Mononuclear cell (primary cell): ENCODE results near the gene TPRG1L. TPM values are rescaled to one million over a fixed set of nuclear protein-coding genes. Genes with fewer than 3 reads are reported as not detected.

Experiments
- H3K27me3 ChIP-seq: 2 replicates; pipeline ENCODE4 v1.6.0; 2011; ENCODE audit warnings: low read length, control low read depth; ENCODE audit not compliant: insufficient read depth
- H3K4me1 ChIP-seq: 2 replicates; pipeline ENCODE4 v1.5.1; 2011; ENCODE audit warnings: mild to moderate bottlenecking, low read length, control low read depth; ENCODE audit not compliant: insufficient read depth
- H3K4me3 ChIP-seq: 2 replicates; pipeline ENCODE4 v1.5.1; 2011; ENCODE audit warnings: mild to moderate bottlenecking, low read length, moderate library complexity
- H3K9me3 ChIP-seq: 2 replicates; pipeline ENCODE4 v1.5.1; 2011; ENCODE audit warnings: low read depth, mild to moderate bottlenecking, control low read depth, low read length
- total RNA-seq: library from RNA; depleted of rRNA; stranded (reverse); fragments of >200 nt; gene quantifications from one replicate; pipeline ENCODE4 v1.2.3, GENCODE V29; 2012

Gene TPRG1L
- total RNA-seq, 1 donor: 27.5 TPM

DNA sequence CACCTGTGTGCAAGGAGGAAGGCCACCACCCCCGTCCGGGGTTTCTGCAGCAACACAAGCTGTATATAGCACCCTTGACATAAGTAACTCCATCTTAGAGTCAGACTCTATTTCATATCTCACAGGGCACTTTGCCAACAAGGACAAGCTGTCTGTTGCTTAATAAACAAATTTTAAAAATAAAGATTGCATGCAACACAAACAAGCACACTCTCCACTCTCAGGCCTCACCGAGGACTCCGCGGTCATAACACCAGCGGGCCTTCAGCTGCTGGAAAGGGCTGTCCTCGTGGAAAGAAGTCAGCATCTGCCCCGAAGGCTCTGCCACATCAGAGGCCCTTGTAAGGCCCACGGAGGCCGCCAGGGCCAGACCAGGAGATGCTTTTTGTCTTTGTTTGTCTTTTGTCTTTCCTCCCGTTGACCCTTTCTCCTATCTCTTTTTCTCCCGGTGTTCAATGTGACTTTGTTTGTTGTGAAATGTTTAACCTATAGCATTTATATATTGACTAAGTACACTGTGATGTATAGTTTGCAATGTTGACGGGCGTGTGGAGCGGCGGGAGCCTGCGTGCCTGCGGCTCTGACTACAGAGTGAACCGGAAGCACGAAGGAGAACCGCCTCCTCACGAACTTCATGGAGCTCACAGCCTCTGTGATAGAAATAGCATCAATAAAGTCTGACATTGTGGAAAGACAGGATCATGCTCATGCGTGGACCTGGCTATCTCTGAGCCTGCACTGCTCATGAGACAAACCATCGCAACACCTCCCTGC lies 37.6 kb upstream of the TPRG1L start:
- H3K9me3 ChIP-seq: no peaks in the 10 kb centered on the region
- H3K4me3 ChIP-seq: no peak overlapping the region
- H3K4me1 ChIP-seq: no peaks in the 10 kb centered on the region
- no peaks in the 10 kb centered on the region for H3K27me3 ChIP-seq

DNA sequence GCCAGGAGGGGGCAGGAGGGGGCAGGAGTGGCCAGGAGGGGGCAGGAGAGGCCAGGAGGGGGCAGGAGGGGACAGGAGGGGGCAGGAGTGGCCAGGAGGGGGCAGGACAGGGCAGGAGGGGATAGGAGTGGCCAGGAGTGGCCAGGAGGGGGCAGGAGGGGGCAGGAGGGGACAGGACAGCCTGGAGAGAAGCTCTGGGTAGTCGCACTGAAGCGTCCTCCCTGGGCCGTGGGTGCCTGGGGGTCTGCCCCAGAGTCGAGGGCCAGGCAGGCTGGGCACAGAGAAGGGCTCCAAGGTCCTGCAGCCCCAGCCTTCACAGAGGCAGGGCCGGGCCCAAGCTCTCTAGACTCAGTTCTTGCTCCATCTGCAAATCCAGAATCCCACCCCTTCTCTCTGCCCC lies 36.4 kb upstream of the TPRG1L start:
- no peaks in the 10 kb centered on the region for H3K9me3 ChIP-seq
- no peak overlapping the region for H3K4me3 ChIP-seq
- no peaks in the 10 kb centered on the region for H3K27me3 ChIP-seq
- no peaks in the 10 kb centered on the region for H3K4me1 ChIP-seq

DNA sequence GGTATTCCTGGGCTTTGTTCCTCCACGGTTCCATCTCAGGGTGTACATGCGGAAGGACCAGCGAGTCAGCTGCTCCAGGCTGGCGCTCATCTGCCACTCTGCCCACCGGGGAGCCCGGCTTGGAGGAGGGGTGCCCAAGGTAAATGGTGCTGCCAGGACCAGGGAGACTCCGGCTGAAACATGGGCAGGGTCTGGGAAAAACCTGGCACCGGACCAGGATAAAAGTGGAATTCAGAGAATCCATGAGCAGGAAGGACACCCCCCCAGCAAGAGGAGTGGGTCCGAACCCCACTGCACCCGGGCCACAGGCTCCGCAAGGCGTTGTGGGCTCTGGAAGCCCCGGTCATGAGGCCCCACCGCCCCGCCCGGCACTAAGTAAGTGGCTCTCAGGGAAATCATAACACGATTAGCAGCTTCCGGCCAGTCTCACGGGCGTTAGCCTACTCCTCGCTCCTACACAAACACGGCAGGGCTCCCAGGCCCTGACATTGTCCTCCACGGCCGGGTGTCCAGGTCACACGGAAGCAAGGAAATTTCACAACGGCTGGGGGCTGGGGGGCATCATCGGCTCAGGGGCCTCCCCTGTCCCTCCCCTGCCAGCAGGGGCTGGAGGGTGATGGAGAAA lies 34.6 kb upstream of the TPRG1L start:
- Histone ChIP-seq H3K27me3 (no peaks in the 10 kb centered on the region), H3K4me1 (no peaks in the 10 kb centered on the region), H3K4me3 (no peak overlapping the region), H3K9me3 (no peaks in the 10 kb centered on the region)

DNA sequence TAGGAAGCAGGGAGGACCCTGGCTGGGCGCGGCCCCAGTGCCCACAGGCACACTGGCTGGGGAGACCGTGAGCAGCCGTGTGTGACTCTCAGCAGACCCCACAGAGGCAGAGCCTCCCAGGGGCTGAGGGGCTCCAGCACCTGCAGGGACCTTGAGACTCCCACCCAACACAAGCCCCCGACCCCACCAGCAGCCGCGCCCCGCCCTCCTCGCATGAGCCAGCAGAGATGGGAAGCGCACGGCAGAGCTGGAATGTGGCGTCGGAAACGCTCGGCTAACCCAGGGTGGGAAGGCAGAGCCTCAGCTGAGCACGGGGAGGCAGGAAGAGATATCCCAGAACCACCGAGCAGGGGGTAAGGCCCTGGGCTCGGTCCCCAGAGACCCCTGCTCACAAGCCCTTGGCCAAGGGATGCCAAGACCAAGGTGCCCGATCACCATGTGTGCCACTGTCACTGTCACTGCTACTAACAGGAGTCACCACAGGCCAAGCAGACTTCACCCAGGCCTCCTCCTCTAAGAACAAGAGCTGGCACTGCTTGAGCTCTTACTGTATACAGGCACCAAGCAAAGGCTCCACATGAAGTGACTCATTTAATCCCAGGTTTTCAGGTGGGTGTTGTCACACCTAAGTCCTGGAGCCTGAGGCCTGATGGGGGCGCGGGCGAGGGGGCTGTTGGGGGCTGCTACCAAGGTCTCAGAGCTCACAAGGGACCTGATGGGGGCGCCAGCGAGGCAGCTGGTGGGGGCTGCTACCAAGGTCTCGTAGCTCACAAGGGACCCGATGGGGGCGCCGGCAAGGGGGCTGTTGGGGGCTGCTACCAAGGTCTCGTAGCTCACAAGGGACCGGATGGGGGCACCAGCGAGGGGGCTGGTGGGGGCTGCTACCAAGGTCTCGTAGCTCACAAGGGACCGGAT lies 33.6 kb upstream of the TPRG1L start:
- no peaks in the 10 kb centered on the region for H3K4me1 ChIP-seq
- no peaks in the 10 kb centered on the region for H3K9me3 ChIP-seq
- H3K27me3 ChIP-seq: no peaks in the 10 kb centered on the region
- H3K4me3 ChIP-seq: no peak overlapping the region

DNA sequence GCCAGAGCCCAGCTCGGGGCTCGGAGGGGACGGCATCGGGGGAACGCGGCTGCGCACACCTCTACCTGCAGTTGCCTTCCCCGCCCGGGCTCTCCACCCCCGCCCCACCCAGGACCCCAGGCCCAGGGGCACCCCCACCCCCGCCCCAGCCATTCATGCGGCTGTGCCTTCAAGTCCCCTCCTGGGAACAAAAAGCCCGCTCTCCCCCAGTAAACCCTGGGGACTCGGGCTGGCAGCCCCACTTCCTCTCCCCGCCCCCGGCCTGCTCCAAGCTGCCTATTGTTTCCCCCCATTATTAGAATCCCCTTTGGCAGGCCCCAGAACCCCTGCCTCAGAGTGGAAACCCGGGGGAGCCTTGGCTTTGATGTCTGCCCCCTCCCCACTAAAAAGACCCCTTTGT lies 31.5 kb upstream of the TPRG1L start:
- no peaks in the 10 kb centered on the region for H3K27me3 ChIP-seq
- no peaks in the 10 kb centered on the region for H3K9me3 ChIP-seq
- H3K4me1 ChIP-seq: peaks cover 16% of the 10 kb centered on the region
- H3K4me3 ChIP-seq: no peak overlapping the region

DNA sequence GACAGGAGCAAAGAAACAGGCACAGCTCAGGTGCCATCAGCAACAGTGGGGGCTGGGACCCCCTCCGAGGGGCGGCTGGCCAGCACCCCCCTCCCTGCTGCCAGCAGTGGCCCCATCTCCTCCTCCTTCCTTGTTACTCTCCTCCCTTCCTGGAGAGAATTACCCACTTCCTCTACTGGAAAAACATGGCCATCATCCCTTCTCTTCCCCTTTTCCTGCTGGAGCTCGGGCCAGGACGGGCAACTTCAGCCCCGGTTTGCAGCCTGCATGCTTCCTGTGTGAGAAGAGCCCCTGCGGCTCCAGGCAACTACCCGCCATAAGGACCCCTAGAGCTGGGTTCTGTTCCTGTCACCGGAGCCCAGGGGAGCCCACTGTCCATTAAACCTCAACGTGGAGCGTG lies 31.1 kb upstream of the TPRG1L start:
- Histone ChIP-seq H3K4me1 (peaks cover 20% of the 10 kb centered on the region), H3K9me3 (no peaks in the 10 kb centered on the region), H3K27me3 (no peaks in the 10 kb centered on the region), H3K4me3 (no peak overlapping the region)

DNA sequence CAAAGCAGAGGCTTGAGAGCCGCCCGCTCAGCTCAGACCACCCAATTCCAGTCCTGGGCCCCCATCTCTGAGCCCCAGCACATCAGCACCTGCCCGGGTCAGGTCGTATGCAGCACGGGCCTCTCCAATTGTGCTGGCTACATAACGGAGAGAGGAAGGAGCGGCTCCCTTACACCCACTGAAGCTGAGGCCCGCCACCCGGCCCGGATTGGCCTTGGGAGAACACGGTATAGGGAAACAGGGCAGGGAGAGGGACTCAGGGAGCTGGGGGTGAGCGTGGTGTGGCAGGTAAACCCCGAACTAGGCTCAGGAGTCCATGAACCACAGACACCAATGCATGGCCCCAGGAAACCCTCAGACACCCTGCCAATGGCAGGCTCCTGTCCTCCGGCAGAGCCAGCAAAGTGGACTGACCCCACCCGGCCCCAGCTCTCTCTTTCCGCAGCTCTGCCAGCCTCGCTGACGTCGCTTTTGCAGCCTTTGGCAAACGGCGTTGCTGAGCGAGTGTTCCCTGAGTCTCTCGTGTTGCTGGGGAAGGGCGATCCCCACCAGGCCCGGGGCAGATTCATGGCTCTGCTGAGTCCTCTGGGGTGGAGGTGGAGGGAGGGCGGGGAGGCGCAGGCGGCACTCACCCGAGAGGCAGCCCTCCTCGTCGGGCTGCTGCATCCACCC lies 30.0 kb upstream of the TPRG1L start:
- Histone ChIP-seq H3K27me3 (no peaks in the 10 kb centered on the region), H3K4me1 (peaks cover 27% of the 10 kb centered on the region), H3K9me3 (no peaks in the 10 kb centered on the region), H3K4me3 (no peak overlapping the region)

DNA sequence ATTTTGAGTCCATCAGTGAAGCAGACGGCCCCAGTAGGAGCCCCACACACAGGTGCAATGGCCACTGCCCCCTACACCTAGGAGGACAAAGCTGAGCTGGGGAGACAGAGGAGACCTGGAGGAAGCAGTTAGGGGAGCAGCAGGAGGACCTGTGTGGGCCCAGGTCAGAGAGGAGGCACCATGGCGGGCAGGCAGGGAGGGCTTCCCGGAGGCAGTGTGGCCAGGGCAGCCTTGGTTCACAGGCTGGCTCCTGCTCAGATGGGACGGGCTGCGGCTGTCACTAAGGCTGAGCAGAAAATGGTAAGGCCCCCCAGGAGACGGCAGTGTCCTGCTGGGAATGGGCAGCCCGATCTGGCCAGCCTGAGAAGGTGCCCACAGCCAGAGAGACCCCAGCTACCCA lies 28.9 kb upstream of the TPRG1L start:
- Histone ChIP-seq H3K4me1 (peaks cover 27% of the 10 kb centered on the region), H3K9me3 (no peaks in the 10 kb centered on the region), H3K27me3 (no peaks in the 10 kb centered on the region), H3K4me3 (no peak overlapping the region)

DNA sequence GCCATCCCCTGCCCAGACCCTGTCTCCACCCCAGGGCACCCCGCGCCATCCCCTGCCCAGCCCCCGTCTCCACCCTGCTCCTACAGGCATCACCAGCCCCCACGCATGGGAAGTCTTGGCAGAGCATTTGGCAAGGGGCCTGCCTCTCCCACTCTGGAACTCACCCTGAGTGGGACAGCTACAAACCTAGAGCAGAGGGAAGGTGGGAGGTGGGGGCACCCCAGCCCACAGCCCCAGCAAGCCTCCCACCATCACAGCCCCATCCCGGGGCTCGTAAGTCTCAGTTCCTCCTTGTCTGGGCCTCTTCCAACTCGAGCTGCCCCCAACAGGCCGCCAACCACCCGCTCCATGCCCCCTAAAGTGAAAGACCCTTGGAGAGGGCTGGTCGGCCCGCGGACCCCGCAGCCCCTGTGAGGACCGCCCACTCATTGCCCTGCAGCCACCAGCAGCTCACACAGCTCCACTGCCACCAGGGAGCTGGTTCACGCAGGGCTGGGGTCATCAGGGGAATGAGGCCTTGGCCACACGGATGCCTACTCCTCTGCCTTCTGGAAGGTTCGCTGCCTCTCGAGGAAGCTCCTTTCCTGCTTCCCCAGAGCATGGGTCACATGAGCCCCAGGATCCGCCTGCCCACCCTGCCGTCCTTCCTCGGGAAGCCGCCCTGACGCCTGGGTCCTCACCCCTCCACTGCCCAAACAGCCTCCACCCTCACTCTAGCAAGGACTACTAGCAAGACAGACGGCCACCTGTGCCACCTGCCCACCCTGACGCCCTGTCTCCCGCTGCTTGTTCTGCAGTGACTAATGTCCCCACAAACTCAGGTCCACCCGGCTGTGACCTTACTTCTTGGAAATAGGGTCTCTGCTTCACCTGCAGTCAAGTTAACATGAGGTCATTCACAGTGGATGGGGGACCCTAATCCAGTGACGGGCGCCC lies 27.9 kb upstream of the TPRG1L start:
- H3K9me3 ChIP-seq: no peaks in the 10 kb centered on the region
- H3K27me3 ChIP-seq: no peaks in the 10 kb centered on the region
- H3K4me3 ChIP-seq: no peak overlapping the region
- H3K4me1 ChIP-seq: peaks cover 27% of the 10 kb centered on the region

DNA sequence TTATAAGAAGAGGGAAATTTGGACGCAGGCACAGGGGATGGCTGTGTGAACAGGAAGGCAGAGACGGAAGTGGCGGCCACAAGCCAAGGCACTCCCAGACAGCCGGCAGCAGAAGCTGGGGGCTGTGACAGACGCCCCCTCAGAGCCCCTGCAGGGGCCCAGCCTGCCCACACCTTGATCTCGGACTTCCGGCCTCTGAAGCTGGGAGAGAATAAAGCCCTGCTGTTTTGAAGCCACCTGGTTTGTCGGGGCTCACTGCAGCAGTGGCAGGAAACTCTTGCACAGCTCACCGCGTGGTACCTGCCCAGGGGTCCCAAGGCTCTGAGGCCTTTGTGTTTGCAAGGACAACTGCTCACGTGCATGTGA lies 27.2 kb upstream of the TPRG1L start:
- H3K4me3 ChIP-seq: no peak overlapping the region
- H3K4me1 ChIP-seq: peaks cover 27% of the 10 kb centered on the region
- no peaks in the 10 kb centered on the region for H3K9me3 ChIP-seq
- no peaks in the 10 kb centered on the region for H3K27me3 ChIP-seq

DNA sequence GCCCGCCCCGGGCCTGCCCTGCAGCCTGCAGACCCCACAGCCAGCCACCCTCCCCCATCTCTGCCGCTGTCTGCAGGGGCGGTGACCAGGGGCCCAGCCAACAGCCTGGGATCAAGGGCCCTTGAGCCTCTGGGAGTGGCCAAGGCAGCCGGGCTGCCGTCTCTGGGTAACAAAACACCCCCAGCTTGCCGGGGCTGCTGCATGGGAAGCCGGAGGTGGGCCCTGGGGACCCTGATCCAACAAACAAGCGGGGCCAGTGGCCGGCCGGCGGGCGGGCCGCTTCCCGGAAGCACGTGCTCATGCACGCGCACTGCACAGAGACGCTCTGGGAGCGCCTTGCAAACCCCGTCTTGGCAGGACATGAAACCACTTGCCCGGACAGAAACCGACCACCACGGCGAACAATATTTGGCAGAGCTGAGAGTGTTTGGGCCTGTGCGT lies 26.7 kb upstream of the TPRG1L start:
- H3K27me3 ChIP-seq: no peaks in the 10 kb centered on the region
- H3K4me3 ChIP-seq: no peak overlapping the region
- H3K4me1 ChIP-seq: peaks cover 27% of the 10 kb centered on the region
- H3K9me3 ChIP-seq: no peaks in the 10 kb centered on the region

DNA sequence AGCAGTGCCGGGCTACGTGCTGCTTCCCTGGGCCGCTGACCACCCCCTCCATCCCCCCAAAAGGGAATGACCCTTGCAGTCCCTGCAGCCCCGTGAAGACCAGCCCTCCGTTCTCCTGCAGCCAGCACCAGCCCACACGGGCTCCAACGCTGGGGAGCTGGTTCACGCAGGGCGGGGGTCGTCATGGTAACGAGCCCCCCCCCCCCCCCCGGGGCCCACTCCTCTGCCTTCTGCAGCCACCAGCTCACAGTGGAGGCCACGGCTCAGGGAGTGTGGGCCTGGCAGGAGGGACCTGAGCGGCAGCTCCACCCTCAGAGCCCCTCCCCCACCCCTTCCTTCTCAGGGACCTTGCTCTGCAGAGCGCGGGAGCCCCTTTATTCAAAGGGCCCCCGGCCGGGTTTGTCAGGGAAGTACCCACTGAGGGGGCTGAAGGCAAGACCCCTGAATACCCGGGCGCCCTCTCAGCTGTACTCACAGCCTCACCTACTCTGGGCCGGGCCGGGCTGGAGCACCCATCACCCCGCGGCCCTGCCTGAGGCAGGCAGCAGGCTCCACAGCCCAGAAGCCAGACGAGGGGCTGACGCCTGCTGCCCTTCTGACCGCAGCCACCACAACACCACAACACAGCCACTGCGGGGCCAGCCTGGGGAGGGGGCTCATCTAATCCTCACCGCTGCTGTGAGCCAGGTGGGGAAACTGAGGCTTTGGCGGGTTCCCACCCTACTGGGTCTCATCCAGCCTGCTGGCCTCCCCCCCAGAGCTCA lies 26.1 kb upstream of the TPRG1L start:
- H3K27me3 ChIP-seq: no peaks in the 10 kb centered on the region
- H3K4me3 ChIP-seq: no peak overlapping the region
- H3K4me1 ChIP-seq: peaks cover 27% of the 10 kb centered on the region
- no peaks in the 10 kb centered on the region for H3K9me3 ChIP-seq

DNA sequence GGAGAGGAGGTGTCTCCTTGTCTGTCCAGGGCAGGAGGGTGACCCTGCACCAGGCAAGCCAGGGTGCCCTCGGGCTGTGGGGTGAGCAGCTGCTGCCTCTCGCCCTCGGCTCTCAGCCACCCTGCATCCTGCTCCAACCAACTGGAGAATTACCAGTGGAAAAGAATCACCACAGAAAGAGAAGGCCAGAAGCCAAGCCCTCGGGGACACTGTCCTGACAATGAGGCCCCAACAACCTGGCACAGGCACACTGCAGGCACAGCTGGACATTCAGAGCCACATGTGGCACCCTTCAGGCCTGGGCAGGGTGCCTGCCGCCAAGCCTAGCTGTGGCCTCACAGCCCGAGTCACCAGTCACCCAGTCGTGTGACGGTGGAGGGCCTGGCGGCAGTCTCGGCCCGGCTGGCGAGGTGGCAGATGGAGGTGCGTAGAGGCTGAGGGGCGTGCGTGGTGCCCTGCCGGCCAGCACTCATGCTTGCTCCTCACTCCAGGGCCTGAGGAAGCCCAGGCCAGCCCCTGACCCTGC lies 25.5 kb upstream of the TPRG1L start:
- H3K4me1 ChIP-seq: peaks cover 27% of the 10 kb centered on the region
- no peaks in the 10 kb centered on the region for H3K9me3 ChIP-seq
- H3K27me3 ChIP-seq: no peaks in the 10 kb centered on the region
- no peak overlapping the region for H3K4me3 ChIP-seq
